HG03354 (cell line): ENCODE results near the gene LHX6.

Experiments used
- ATAC-seq: cut with Tn5 transposase; IDR thresholded peaks from one replicate; pipeline ENCODE4 v1.9.1; 2021; ENCODE audit warnings: mild to moderate bottlenecking; ENCODE audit not compliant: unreplicated experiment, poor library complexity, severe bottlenecking

LHX6 gene

DNA sequence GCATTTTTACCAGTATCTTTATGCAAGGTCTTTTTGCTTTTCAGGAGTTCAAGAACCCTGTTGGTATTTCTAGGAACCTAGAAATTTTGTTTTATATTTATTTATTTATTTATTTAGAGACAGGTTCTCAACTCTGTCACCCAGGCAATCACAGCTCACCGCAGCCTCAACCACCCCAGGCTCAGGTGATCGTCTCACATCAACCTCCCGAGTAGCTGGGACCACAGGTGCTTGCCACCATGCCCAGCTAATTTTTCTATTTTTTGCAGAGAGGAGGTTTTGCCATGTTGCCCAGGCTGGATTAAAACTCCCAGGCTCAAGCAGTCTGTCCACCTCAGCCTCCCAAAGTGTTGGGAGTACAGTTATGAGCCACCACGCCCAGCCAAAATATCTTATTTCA is 32.9 kb downstream of the LHX6 start:
- no peak for ATAC-seq

DNA sequence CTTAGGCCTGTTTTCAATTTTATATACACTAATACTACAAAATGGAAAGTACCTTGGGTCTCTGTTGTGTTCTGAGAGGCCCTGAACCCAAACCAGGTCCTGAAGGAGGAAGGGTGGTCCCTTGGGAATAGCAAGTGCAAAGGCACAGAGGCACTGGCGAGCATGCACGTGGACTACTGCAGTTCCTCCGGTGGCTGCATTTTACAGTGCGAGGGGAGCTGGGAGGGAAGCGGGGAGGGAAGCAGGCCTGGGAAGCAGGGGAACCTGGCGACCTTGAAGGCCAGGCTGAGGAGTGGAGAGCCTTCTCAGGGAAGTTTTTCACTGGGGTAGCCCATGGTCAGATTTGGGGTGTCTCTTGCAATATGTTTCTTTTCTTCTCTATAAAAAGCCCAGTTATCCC is 35.1 kb downstream of the LHX6 start:
- no peak for ATAC-seq

DNA sequence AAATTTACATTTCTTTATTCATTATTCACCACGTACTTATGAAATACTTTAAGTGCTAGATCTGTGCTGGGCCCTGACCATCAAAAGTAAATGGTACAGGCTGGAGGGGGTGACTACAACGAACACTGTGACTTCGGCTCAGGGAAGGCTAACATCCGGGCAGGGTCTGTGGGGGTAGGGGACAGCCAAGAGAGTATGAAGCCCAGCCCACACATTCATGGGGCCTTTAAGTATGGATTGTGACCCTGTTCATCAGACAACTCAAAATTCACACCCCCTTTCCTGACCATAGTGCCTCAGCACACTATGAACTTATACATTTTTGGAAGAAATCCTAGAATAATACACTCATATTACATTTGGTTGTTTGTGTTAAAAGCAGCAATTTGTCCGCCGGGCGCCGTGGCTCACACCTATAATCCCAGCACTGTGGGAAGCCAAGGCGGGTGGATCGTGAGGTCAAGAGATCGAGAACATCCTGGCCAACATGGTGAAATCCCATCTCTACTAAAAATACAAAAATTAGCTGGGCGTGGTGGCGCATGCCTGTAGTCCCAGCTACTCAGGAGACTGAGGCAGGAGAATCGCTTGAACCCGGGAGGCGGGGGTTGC is 35.7 kb downstream of the LHX6 start:
- ATAC-seq, result no peak

DNA sequence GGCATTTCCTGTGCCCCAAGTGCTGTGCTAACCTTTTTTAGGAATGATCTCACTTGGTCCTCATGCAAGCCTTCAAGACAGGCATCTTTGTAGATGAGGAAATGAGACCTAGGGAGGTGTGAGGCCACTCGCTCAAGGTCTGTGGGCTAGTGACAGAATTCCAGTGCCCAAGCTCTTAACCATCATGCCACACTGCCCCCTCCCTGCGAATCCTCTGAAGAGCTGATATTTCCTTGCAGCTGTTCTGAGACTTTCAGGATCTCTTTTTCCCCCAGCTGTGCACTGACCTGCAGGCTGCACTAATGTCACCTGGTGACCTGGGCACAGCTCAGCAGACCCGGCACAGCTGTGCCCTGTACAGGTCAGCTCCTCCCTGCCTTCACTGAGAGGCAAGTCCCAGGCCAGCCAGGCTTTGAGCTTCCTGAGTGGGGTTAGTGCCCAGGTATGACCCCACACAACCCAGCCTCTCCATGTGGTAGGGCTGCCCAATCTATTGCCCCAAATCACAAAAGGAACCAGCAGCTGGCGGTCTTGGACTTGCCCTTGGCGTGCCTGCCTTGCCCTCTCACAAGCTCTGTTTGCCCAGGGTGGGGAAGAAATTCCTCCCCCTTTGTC is 36.4 kb downstream of the LHX6 start:
- no peak for ATAC-seq

DNA sequence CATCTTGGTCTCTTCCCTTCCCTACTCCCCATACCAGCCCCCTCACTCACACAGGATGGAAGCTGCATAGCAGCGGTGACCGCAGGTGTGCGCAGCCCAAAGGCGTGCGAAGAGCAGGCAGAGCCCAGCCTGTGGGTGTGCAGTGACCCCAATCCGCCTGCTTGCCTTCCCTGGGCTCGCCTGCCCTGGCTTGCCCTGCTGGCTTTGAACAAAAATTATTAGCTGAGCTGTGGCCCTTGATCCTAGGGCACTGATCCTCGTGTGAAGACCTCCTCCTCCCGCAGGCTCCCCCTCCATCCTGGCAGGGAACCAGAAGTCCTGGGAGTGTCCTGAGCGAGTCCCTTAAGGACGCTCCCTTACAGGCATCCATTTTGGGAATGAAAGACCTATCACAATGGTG is 37.2 kb downstream of the LHX6 start:
- ATAC-seq, result no peak

DNA sequence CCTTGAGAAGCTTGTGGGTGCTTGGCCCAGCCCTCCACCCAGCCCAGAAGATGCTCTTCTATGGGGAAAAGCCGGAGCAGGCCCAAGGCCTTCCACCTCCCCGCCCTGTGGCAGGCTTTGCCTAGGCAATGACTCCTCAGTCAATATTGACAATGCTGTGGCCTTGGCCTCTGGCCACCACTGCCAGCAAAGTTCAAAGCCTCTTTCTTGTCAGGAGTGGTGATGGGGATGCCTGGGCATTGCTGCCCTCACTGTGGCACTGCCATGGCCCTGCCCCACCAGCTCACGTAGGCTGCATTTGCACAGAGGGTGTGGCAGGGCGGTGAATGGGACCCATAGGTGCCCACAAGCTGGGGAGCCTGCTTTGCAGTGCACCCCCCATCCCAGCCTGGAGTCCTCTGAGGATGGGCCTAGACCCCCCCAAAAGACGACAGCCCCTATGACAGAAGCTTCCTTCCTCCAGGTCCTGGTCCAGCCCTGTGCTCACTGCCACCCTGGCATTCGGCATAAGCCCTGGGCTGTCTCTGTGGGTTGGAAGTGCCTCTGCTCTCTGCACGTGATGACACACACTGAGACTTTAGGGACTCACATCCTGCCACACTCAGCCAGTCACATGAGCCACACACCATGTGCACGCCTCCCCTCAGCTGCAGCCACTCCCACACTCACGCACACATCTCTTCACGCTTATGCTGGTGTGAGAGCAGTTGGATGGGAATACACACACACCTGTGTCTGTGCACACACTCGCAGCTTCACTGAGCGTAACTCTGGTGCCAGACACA is 38.0 kb downstream of the LHX6 start:
- ATAC-seq, result no peak

DNA sequence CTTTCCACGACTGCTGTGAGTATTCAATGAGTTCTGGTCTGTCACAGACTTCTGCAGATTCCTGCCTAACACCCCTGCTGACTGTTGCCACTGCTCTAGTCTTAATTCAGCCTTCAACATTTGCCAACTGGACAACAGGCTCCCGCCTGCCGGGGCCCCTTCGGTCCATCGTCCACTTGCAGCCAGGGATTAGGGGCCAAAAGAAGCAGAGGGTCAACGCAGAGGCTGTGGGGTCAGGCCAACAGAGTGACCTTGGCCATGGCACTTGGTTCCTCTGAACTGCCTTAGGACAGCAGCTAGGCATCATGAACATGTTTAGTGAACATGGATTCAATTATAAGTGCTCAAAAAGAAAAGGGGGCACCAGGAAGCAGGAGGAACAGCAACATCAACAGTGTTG is 40.4 kb downstream of the LHX6 start:
- ATAC-seq, result no peak

DNA sequence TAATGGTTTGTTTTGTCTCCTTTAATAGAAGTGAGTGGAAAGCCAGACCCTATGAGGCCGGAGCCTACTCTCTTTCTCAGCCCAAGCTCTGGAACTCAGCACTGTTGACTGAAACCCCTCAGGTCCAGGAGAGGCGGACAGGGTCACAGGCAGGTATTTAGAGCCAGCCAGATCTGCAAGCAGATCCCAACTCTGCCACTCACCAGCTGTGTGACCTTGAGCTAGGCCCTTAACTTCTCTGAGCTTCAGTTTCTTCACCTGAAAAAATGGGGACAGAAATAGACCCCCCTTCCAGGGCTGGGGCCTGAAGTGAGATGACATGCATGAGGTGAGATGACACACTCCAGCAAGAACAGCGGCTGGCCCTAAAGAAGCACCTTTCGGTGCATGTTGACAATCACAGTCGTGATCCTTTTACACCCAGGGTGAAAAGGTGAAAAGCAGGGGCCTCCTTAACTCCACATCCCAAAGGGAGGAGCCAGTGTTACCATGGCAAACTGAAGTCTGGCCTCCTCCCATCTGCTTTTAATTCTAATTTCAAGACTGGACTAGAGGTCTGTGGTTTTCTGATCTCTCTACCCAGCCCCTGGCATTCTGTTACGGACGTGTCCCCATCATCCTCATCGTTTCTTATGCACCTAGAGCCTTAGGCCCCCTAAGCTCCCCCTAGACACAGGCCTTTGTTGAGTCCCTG is 41.8 kb downstream of the LHX6 start:
- ATAC-seq, result no peak

DNA sequence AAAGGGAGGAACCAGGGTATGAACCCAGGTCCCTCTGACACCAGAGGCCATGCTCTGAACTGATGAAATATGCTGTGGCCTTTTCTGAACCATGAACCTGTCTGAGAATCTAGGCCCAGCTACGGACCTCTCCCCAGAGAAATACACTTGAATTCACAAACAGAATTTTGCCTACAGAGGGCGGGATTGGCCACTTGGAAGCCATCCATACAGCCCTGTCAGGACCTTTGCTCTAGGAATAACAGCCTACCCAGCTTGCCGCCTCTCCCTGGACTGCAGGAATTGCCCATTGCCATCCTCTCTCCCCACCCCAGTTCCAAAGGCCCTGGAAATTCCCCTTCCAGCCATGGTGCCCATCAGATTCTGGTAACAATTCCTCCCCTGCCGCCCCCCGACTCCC is 42.5 kb downstream of the LHX6 start:
- no peak for ATAC-seq

DNA sequence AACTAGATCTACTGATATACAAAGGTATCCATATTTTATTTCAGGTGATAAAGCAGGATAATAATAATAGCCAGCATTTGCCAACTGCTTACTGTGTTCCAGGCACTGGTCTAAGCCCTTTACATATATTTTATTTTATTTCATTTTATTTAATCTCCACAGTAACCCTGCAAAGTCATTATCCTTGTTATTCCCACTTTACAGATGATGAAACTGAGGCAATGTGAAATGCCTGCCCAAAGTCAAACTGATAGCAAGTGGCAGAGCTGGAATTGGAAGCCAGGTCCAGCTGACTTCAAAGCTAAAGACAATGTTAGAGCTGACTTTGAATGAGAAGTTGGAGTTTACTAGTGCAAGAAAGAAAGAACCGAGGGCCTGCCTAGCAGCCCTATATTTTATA is 44.2 kb downstream of the LHX6 start:
- no peak for ATAC-seq

DNA sequence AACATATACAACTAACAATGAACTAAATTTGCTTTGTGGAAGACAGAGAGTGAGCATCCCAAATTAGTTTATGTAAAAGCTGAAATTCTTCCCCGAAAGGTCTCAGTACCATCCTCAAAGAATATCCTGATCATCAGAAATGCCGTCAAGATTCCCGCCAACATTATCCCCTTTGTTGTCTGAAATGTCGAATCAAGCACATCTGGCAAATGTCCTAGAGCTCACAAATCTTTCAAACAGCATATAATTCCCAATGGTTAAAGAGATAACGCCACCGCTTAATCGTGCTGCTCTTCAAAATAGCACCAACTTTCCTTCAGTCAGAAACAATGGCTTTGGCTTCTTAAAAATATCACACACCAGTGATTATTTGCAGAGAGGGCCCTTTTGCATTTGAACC is 45.3 kb downstream of the LHX6 start:
- no peak for ATAC-seq

DNA sequence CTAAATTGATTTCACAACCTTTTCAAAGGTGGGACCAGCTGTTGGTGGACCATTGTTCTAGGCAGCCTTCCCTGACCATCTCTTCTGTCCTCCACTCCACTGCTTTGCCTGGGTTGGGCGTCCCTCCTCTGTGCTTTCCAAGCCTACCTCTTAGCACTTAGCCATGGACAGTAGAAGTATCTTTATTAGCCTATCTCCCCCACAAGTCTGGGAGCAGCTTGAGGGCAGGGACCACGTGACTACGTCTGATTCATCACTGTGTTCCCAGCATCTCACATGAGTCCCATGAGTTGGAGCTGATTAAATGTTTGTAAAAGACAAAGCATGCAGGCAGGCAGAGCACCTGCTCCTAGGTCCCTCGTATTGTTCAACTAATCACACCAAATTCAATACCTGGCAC is 48.1 kb downstream of the LHX6 start:
- ATAC-seq, result no peak

DNA sequence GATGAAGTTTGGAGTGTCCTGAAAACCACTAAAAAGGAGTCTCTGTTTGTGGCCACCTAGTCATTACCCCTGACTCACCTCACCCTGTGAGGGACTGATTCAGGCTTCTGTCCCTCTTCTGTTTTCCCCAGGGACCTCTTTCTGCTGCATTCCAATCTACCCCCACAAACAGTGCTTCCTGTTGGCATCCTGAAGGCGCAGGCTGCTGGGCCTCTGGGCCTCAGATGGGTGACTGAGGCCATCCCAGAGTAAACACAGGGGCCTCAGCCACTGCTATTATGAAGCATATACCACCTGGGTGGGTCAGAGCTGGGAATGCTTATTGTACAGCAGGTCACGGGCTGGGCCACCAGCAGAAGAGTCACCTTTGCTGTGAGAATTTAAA is 49.1 kb downstream of the LHX6 start:
- ATAC-seq, result no peak

DNA sequence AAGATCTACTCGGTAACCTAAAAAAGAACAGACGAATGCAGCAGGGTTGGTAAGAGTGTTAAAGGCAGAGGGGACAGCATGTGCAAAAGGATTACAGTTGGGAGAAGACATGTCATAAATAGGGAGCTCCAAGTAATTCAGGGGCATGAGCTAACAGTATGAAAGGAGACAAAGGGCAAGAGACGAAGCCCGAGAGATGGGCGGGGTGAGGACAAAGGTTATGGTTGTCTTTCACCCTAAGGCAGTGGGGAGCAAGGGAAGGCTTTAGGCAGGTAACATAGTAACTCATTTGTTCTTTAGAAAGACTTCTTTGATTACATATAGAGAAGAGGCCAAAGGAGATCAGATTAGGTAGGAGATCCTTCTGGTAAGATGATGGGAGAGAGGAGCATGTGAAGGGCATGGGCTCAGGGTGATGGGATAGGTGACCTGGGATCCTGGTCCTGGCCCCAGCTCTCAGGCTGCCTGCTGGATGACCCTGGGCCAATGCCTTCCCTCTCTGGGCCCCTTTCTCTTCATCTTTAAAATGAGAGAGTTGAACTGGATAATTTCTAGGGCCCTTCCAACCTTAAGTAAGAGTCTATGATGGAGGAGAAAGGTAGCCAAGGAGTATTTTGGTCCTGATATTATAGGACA is 49.6 kb downstream of the LHX6 start:
- no peak for ATAC-seq

DNA sequence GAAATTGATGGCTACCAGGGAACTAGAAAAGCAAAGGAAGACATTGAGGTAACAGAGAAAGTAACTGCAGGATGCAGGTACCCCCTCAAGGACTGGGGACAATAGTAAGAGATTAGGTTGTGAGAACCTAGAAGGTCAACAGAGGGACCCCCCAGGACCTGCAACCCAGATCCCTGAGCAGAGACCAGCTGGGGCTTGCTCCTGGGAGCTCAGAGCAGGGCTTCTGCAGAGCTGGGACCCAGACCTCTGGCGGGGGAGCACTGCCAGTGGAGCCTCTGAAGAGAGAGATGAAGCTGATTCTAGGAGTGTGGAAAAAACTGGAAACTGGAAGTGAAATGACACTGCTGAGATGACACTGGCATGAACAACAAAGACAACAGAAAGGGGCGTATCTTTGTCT is 51.8 kb downstream of the LHX6 start:
- no peak for ATAC-seq

DNA sequence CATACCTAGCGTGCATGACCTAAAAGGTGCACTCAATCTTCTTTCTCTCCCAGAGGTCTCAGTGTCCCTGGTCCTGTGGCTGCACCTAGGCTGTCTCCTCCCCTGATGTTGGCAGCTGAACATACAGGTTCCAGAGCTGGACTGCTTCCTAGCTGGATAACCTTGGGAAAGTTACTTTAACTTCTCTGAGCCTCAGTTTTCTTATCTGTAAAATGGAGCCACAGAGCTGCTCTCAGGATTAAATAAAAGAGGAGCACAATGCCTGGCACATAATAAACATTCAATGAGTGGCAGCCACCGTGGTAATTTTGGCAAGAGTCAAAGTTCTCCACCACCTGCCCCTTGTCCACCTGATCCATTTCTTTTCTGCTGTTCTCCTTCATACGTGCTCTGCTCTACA is 55.1 kb downstream of the LHX6 start:
- no peak for ATAC-seq

DNA sequence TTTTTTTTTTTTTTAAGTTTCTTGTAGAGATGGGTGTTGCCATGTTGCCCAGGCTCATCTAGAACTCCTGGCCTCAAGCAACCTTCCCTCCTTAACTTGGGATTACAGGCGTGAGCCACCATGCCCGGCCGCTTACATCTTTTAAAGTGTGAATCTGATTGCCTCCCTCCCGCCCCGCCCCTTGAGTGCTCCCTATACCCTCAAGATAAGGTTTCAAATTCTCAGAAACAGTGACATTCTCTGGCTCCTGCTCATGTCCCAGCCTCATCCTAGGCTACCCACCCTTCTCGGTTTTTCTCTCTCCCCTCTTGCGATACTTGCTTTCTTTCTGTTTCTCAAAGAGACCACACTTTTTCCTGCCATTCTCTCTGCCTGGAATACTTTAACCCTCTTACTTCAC is 56.6 kb downstream of the LHX6 start:
- ATAC-seq, result no peak

DNA sequence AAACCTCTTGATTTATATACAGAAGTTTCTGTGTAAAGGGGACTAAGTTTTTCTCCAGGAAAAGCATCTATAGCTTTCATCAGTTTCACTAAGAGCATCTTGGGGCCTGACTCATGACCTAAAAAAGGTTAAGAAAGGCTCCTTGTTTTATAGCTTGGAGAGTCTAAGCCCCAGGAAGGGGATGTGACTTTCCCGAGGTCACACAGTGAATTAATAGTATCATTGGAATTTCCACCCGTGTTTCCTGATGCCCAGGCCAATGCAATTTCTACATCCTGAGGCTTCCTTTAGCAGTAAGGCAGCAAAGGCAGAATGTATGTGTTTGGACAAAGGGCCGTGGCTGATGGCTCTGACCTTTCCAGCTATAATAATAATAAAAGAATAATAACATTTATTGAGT is 60.4 kb downstream of the LHX6 start:
- ATAC-seq, result no peak

DNA sequence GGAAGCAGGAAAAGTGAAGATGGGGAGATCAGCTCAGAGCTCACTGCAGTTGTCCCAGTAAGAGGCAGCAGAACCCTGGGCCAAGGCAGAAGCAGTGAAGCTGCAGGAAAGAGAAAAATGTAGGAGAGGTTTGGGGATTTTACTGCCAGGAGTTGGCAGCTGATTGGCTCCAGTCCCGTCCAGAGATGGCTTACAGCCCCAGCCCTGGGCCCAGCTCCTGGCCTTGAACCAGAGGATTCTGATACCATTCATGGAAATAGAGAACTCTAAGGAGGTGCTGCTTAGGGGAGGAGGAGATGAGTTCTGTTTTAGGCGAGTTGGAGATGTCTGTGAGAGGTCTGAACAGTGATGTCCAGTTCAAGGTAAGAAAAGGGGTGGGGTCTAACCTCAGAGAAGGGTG is 64.5 kb downstream of the LHX6 start:
- no peak for ATAC-seq

DNA sequence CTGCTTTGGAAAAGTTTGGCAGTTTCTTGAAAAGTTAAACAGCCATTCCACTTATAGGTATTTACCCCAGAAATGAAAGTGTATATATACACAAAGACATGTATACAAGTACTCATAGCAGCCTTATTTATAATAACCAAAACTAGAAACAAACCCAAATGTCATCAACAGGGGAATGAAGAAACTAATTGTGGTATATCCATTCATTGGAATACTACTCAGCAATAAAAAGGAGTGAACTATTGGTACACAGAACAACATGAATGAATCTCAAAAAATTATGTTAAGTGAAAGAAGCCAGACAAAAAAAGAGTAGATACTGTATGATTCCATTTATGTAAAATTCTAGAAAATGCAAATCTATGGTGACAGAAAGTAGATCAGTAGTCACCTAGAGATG is 66.3 kb downstream of the LHX6 start:
- no peak for ATAC-seq

DNA sequence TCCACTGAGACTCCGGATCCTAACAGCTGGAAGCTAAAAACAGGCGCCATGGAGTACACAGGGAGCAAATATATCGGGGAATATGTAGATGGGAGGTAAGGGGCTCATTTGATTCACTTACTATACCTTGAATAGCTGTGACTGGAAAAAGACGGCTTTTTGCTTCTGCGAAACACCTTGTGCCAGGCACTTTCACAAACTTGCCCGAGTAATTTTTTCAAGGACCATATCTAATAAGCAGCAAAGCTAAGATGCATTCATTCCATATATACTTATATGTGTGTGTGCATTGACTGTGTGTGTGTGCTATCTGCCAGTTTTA is 68.9 kb downstream of the LHX6 start:
- peak; percentile 1 for ATAC-seq
